Colonic mucosa (tissue), 4 donors: ENCODE results near the gene GSTM5. TPM values are rescaled to one million over a fixed set of nuclear protein-coding genes. Genes with fewer than 3 reads are reported as not detected.
A peak's percentile ranks its signal among the peaks of the same experiment; 100 is the strongest.

Experiments
- DNase-seq: peaks from one replicate; pipeline ENCODE4 v3.0.0-alpha.2; 2020
- H3K27ac ChIP-seq: fragments of 200-600 bp; one replicate; pipeline ENCODE4 v1.8.0; 2021
- H3K27me3 ChIP-seq: fragments of 200-600 bp; one replicate; pipeline ENCODE4 v1.8.0; 2021
- H3K36me3 ChIP-seq: fragments of 200-600 bp; one replicate; pipeline ENCODE4 v1.8.0; 2021
- H3K4me1 ChIP-seq: fragments of 200-600 bp; one replicate; pipeline ENCODE4 v1.8.0; 2021; ENCODE audit warnings: mild to moderate bottlenecking
- H3K4me3 ChIP-seq: fragments of 200-600 bp; one replicate; pipeline ENCODE4 v1.8.0; 2021
- H3K9ac ChIP-seq, 2 donors: one replicate each; pipeline ENCODE4 v1.7.0; 2013; ENCODE audit warnings: control low read depth in 2 of 2, low read depth in 2 of 2, low read length in 2 of 2
- H3K9me3 ChIP-seq: fragments of 200-600 bp; one replicate; pipeline ENCODE4 v1.8.0; 2021
- CTCF ChIP-seq: fragments of 200-600 bp; IDR thresholded peaks from one replicate; pipeline ENCODE4 v1.8.0; 2022; ENCODE audit warnings: antibody characterized with exemption, mild to moderate bottlenecking
- intact Hi-C: fragments of 100-400 bp; cut with DNase I; formaldehyde crosslinking; loops from one replicate; pipeline ENCODE4 v1.14.1; 2022
- total RNA-seq, 2 donors: library from RNA; stranded (reverse); fragmentation: NEBNext Ultra II Directional in 1 of 2; extraction: Animal tissue kit (Norgen Biotek cat#: 25700) in 1 of 2; gene quantifications; one replicate each; pipeline ENCODE4 v1.2.1, GENCODE V29; 2021
- donor health status: healthy.
- donor health status: DM: no; HTN: no; CAD: no.
- donor health status: DM: no; HTN: no; CAD: no.

GSTM5 gene
- total RNA-seq, 2 donors from 2014 or later, result 2.0 to 3.0 TPM

- Histone ChIP-seq H3K4me1 (no peaks in the 10 kb centered on the region), H3K9ac (no peak overlapping the region), H3K27me3 (no peaks in the 10 kb centered on the region), H3K27ac (no peak overlapping the region), H3K4me3 (no peak overlapping the region), H3K9me3 (no peaks in the 10 kb centered on the region), H3K36me3 (no peaks in the 10 kb centered on the region)
- no peak for DNase-seq
- TF ChIP-seq CTCF, result no peak
- intact Hi-C loops, result loop anchor here (5.0 kb wide), 1 partner anchor 267 kb away; the partner anchor contains the start of gene AHCYL1
Measured at GRCh38 chr1:109714661-109715372, 2.8 kb downstream of the GSTM5 start.

GRCh38 chr1:109716121-109716520, 4.1 kb downstream of the GSTM5 start:
- TF ChIP-seq CTCF, result no peak
- no peaks in the 10 kb centered on the region for H3K27me3 ChIP-seq
- no peak for DNase-seq
- intact Hi-C loops, result loop anchor here (5.0 kb wide), 1 partner anchor 266 kb away; the partner anchor contains the start of gene AHCYL1
- H3K9me3 ChIP-seq, result no peaks in the 10 kb centered on the region
- H3K4me3 ChIP-seq, result no peak overlapping the region
- H3K36me3 ChIP-seq, result no peaks in the 10 kb centered on the region
- H3K4me1 ChIP-seq, result no peaks in the 10 kb centered on the region
- H3K9ac ChIP-seq, result no peak overlapping the region
- H3K27ac ChIP-seq, result no peak overlapping the region

- Histone ChIP-seq H3K27ac (no peak overlapping the region), H3K4me1 (no peaks in the 10 kb centered on the region), H3K36me3 (no peaks in the 10 kb centered on the region), H3K9ac (no peak overlapping the region), H3K4me3 (no peak overlapping the region), H3K9me3 (no peaks in the 10 kb centered on the region), H3K27me3 (no peaks in the 10 kb centered on the region)
- TF ChIP-seq CTCF, result no peak
- DNase-seq, result no peak
- intact Hi-C loops, result loop anchor here (5.0 kb wide), 1 partner anchor 266 kb away; the partner anchor contains the start of gene AHCYL1
Measured at GRCh38 chr1:109716570-109717090, 4.6 kb downstream of the GSTM5 start.

- Histone ChIP-seq H3K9me3 (no peaks in the 10 kb centered on the region), H3K4me1 (no peaks in the 10 kb centered on the region), H3K36me3 (no peaks in the 10 kb centered on the region), H3K9ac (no peak overlapping the region), H3K27ac (no peak overlapping the region), H3K4me3 (no peak overlapping the region), H3K27me3 (no peaks in the 10 kb centered on the region)
- TF ChIP-seq CTCF, result no peak
- intact Hi-C loops, result loop anchor here (2.0 to 5.0 kb wide), 2 partner anchors 55 to 265 kb away; partner anchors contain the start of gene AHCYL1
- no peak for DNase-seq
Measured at GRCh38 chr1:109717729-109718128, 5.7 kb downstream of the GSTM5 start.

GRCh38 chr1:109718495-109718894, 6.4 kb downstream of the GSTM5 start:
- Histone ChIP-seq H3K9me3 (no peaks in the 10 kb centered on the region), H3K27me3 (no peaks in the 10 kb centered on the region), H3K4me1 (no peaks in the 10 kb centered on the region), H3K9ac (no peak overlapping the region), H3K27ac (no peak overlapping the region), H3K36me3 (no peaks in the 10 kb centered on the region), H3K4me3 (no peak overlapping the region)
- DNase-seq, result no peak
- intact Hi-C loops, result loop anchor here (2.0 to 5.0 kb wide), 2 partner anchors 54 to 264 kb away; partner anchors contain the start of gene AHCYL1
- TF ChIP-seq CTCF, result peak; percentile 19
